ENCODE data around the gene TERB2. TPM values are rescaled to one million over a fixed set of nuclear protein-coding genes. Genes with fewer than 3 reads are reported as not detected.
"Not testable (repeated sequence)": the region's sequence is repeated elsewhere in the genome, so short reads cannot be mapped to it uniquely, and the experiment has no call there.

Gene TERB2
- total RNA-seq, 3 donors from 2014 or later, result not detected

DNA sequence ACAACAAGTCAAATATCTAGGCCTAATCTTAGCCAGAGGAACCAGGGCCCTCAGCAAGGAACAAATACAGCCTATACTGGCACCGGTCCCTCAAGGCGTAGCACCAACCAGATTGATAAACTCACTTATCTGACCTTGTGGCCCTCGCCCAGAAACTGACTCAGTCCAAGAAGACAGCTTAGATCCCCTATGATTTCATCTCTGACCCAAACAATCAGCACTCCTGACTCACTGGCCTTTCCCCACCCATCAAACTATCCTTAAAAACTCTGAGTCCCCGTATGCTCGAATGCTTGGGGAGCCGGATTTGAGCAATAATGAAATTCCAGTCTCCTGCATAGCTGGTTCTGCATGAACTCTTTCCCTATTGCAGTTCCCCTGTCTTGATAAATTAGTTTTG lies 64.9 kb downstream of the TERB2 start:
- DNase-seq, result no peak
- no peaks in the 10 kb centered on the region for H3K9me3 ChIP-seq
- H3K4me1 ChIP-seq (ENCODE audit: low read depth), result peaks cover 9% of the 10 kb centered on the region
- no peaks in the 10 kb centered on the region for H3K36me3 ChIP-seq (ENCODE audit: low read depth)
- intact Hi-C loops (cut with DNase I, micrococcal nuclease), result no loop called here
- TF ChIP-seq, protein P1, sequence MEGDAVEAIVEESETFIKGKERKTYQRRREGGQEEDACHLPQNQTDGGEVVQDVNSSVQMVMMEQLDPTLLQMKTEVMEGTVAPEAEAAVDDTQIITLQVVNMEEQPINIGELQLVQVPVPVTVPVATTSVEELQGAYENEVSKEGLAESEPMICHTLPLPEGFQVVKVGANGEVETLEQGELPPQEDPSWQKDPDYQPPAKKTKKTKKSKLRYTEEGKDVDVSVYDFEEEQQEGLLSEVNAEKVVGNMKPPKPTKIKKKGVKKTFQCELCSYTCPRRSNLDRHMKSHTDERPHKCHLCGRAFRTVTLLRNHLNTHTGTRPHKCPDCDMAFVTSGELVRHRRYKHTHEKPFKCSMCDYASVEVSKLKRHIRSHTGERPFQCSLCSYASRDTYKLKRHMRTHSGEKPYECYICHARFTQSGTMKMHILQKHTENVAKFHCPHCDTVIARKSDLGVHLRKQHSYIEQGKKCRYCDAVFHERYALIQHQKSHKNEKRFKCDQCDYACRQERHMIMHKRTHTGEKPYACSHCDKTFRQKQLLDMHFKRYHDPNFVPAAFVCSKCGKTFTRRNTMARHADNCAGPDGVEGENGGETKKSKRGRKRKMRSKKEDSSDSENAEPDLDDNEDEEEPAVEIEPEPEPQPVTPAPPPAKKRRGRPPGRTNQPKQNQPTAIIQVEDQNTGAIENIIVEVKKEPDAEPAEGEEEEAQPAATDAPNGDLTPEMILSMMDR (IDR thresholded peaks at IDR 0.05), result no peak
- no peak for ATAC-seq
- no peak overlapping the region for H3K4me3 ChIP-seq

DNA sequence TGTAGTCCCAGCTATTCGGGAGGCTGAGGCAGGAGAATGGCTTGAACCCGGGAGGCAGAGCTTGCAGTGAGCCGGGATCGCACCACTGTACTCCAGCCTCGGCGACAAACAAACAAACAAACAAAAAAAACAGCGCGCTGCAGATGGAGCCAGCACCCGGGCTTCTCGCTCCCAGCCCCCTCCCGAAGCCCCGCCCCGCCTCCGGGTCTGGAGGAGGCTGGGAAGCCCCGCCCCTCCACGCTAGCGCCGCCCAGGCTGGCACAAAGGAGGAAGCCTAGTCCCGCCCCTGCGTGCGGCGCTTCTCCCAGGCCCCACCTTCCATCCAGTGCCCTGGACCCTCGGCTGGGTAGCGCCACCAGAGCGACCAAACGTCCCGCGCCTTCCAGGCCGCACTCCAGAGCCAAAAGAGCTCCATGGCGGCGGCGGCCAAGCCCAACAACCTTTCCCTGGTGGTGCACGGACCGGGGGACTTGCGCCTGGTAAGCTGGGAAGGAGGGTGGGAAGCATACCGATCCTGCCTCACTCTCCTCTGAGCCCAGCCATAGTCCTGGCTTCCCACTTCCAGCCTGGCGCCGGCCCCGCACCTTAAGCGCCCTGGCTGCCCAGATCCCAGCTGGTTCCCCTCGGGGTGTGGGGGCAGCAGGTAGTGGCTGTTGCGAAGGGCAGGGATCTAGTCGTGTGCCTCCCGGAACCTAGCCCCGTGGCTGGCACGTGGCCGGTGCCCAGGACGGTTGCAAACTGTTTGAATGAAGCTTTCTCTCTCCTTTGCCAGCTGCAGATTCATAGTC lies 66.6 kb downstream of the TERB2 start, which contains the start of gene SORD:
TSS of gene SORD (plus strand) at position 325 of the 788 bp plus-strand sequence. CDS start at position 414, 89 bp downstream.
- intact Hi-C loops (cut with DNase I, micrococcal nuclease), result no loop called here
- TF ChIP-seq, protein P1 (IDR thresholded peaks at IDR 0.05), result no peak
- Histone ChIP-seq H3K36me3 (ENCODE audit: low read depth) (no peaks in the 10 kb centered on the region), H3K4me3 (peak within 1 kb of the TSS; percentile 44), H3K4me1 (ENCODE audit: low read depth) (peaks cover 9% of the 10 kb centered on the region), H3K9me3 (no peaks in the 10 kb centered on the region)
- peak; percentile 96 to 98 (median 97) for DNase-seq
- ATAC-seq, result peak; percentile 99

DNA sequence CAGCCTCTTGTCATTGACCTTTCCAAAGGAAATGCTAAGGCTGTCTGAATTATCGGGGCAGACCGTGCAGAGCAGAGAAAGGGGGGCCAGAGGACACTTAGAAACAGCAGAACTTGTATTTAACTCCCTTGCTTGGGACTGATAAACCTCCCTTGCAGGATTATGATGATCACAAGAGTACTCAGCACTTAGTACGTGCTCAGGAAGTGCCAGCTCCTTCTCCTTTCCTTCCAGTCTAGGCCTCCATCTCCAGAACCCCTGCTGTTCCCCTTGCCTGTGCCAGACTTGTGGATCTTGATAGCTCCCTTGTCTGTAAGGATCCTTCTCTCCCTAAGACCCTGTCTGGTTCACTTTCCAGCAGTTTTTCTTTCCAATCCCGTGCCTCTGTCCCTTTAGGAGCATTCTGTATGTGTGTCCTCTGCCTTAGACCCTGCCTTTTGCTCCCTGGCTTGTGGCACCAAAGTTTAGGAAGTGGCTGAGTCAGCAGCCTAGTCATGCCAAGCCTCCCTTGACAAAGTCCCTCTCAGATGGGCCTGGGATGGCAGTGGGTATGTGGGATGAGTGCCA lies 67.3 kb downstream of the TERB2 start:
- TF ChIP-seq, protein P1 (IDR thresholded peaks at IDR 0.05), result no peak
- DNase-seq (no peak), ATAC-seq (peak; percentile 8)
- intact Hi-C loops (cut with DNase I, micrococcal nuclease), result no loop called here
- Histone ChIP-seq H3K4me3 (no peak overlapping the region), H3K36me3 (ENCODE audit: low read depth) (no peaks in the 10 kb centered on the region), H3K9me3 (no peaks in the 10 kb centered on the region), H3K4me1 (ENCODE audit: low read depth) (peaks cover 9% of the 10 kb centered on the region)

DNA sequence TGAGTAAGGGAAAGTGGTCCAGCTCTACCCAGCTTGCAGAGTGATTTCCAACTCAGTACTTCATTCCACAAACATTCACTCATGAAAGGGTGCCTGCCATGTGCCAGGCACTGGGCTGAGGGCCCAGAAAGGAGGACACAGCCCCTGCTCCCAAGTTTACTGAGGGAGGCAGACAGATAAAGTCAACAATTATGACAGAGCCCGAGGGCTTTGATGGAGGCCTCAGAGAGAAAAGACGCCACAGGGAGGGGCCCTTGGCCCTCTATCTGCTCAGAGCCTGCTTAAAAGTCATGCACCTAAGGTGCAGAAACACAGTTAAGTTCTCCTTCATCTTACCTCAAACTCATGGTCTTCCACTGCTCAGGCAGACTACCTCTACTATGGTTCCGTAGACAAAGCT lies 68.2 kb downstream of the TERB2 start:
- DNase-seq; H3K4me1 ChIP-seq (ENCODE audit: low read depth); ATAC-seq; H3K9me3 ChIP-seq; H3K36me3 ChIP-seq (ENCODE audit: low read depth); intact Hi-C loops (cut with DNase I, micrococcal nuclease); H3K4me3 ChIP-seq: not testable (repeated sequence)

DNA sequence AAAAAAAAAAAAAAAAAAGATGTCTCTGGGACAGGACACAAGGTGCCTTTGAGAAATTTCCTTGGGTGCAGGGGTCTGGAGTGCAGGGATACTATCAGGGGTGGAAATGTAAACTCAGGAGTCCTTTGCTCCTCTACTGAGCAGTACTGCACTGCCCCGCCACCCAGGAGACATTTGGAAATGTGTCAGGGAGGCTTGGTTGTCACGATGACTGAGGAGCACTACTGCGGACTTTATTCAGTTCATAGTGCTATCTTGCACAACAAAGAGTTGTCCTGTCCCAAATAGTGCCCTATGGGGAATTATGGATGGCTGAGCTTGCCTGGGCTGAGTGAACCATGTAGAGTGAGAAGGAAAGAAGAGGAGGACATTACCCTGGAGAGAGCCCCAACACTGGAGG lies 69.1 kb downstream of the TERB2 start:
- intact Hi-C loops (cut with DNase I, micrococcal nuclease); ATAC-seq; H3K9me3 ChIP-seq; H3K4me3 ChIP-seq; H3K36me3 ChIP-seq (ENCODE audit: low read depth); DNase-seq; H3K4me1 ChIP-seq (ENCODE audit: low read depth): not testable (repeated sequence)

DNA sequence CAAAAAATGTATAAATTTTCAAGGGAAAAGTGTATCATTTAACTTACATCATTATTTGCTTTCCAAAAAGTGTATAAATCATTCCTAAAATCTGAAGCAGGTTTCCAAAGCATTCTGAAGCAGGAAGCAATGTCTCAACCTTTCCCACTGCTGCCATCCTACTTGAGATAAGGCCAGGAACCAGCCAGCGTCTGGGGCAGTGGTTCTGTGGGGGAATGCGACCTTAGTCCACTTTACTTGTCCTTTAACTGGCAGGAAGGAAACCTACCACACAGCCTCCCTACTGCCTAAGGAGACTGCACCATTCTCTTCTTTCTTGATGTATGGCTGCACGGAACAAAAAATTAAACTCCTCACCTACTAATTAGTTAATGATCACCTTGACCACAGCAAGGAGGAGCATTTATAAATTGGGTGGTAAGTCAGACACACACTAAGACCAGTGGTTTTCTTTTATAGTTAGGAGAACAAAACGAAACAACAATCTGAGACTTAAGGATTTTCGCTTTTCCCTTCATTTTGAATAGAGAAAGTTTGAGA lies 70.2 kb downstream of the TERB2 start:
- TF ChIP-seq, protein P1 (IDR thresholded peaks at IDR 0.05), result no peak
- intact Hi-C loops (cut with DNase I, micrococcal nuclease), result no loop called here
- DNase-seq, result no peak

More for the DNA sequence above, 70.2 kb downstream of the TERB2 start:
- no peak for ATAC-seq
- H3K36me3 ChIP-seq (ENCODE audit: low read depth), result no peaks in the 10 kb centered on the region
- no peaks in the 10 kb centered on the region for H3K9me3 ChIP-seq
- H3K4me3 ChIP-seq, result no peak overlapping the region
- H3K4me1 ChIP-seq (ENCODE audit: low read depth), result peaks cover 9% of the 10 kb centered on the region

Data from mucosa of descending colon (tissue), 3 donors.